Peyer's patch (tissue), 4 donors: ENCODE data around the gene ANGPTL2.

Experiments
- POLR2A ChIP-seq, 2 donors: fragments of 450-650 bp; IDR thresholded peaks; one replicate each; pipeline ENCODE4 v1.5.1; 2017; ENCODE audit warnings: antibody characterized with exemption in 2 of 2, mild to moderate bottlenecking in 2 of 2, moderate library complexity in 2 of 2
- TF ChIP-seq, protein P1 (sequence below), 6 experiments: fragments of 450-650 bp in 4 of 6; fragments of 200-600 bp in 2 of 6; sonication (generic) in 1 of 6; IDR thresholded peaks; one replicate each; pipeline ENCODE4 v1.5.1; 2017 to 2019; ENCODE audit warnings: antibody characterized with exemption in 6 of 6, mild to moderate bottlenecking in 3 of 6, moderate library complexity in 1 of 6

DNA sequence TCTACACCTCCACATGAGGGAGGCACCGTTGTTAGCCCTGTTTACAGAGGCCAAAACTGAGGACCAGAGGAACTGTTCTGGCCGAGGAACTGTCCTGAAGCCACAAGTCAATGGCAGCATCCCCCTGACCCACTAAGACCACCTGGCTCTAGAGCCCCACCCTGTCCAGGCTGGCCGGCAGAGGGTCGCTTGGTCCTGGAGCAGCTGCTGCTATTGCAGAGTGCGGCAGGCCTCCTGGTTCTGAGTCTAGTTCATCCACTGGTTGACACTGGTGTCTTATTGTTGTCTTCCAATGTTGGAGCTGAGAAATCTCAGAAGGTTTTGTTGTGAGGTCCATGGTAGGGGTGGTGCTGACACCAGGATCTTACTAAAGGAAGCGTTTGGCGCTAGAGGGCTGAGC is 26.6 kb upstream of the ANGPTL2 start:
- TF ChIP-seq POLR2A (IDR thresholded peaks at IDR 0.05), result no peak
- TF ChIP-seq, protein P1, sequence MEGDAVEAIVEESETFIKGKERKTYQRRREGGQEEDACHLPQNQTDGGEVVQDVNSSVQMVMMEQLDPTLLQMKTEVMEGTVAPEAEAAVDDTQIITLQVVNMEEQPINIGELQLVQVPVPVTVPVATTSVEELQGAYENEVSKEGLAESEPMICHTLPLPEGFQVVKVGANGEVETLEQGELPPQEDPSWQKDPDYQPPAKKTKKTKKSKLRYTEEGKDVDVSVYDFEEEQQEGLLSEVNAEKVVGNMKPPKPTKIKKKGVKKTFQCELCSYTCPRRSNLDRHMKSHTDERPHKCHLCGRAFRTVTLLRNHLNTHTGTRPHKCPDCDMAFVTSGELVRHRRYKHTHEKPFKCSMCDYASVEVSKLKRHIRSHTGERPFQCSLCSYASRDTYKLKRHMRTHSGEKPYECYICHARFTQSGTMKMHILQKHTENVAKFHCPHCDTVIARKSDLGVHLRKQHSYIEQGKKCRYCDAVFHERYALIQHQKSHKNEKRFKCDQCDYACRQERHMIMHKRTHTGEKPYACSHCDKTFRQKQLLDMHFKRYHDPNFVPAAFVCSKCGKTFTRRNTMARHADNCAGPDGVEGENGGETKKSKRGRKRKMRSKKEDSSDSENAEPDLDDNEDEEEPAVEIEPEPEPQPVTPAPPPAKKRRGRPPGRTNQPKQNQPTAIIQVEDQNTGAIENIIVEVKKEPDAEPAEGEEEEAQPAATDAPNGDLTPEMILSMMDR (IDR thresholded peaks at IDR 0.05), result no peak
